ENCODE data around the gene BNIP2.
"Not testable (repeated sequence)": the region's sequence is repeated elsewhere in the genome, so short reads cannot be mapped to it uniquely, and the experiment has no call there.

BNIP2 gene

GRCh38 chr15:59699810-59700431 lies 10.8 kb upstream of the BNIP2 start:
- H3K4me1 Mint-ChIP-seq = no peaks in the 10 kb centered on the region
- H3K4me3 Mint-ChIP-seq = no peak overlapping the region
- H3K27ac Mint-ChIP-seq = no peak overlapping the region
- ATAC-seq (no peak), DNase-seq (no peak)
- no peaks in the 10 kb centered on the region for H3K9me3 Mint-ChIP-seq
- no peaks in the 10 kb centered on the region for H3K27me3 Mint-ChIP-seq
- no peaks in the 10 kb centered on the region for H3K36me3 Mint-ChIP-seq (ENCODE audit: low read depth)

- not testable (repeated sequence) for H3K27me3 Mint-ChIP-seq; ATAC-seq; DNase-seq; H3K27ac Mint-ChIP-seq; H3K4me1 Mint-ChIP-seq; H3K4me3 Mint-ChIP-seq; H3K9me3 Mint-ChIP-seq; H3K36me3 Mint-ChIP-seq (ENCODE audit: low read depth)
These were observed 8.9 kb upstream of the BNIP2 start for GRCh38 chr15:59698065-59698464.

GRCh38 chr15:59696332-59696731 lies 7.2 kb upstream of the BNIP2 start:
- no peak for DNase-seq
- Mint-ChIP-seq H3K9me3 (no peaks in the 10 kb centered on the region), H3K27ac (no peak overlapping the region), H3K27me3 (no peaks in the 10 kb centered on the region), H3K4me3 (no peak overlapping the region), H3K36me3 (ENCODE audit: low read depth) (no peaks in the 10 kb centered on the region), H3K4me1 (no peaks in the 10 kb centered on the region)
- ATAC-seq = no peak

DNA sequence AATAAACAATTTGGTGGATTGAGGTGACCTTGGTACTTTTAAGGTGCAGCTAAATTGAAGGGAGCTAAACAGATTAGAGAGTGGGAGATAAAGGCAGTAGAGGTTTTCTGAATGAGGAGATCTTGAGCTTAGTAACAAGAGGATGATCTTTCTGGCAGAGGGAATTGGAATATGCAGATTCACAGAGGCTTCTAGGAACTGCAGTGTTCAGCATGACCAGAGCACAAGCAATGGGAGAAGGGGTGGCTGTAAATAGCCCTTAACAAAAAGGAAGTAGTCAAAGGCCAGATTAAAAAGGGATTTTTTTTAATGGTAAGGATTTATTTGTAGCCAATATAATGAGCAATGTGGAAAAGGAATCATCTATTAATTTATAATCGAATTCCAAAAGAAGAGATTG lies 5.7 kb upstream of the BNIP2 start:
- H3K27ac Mint-ChIP-seq = no peak overlapping the region

GRCh38 chr15:59691194-59691805 lies 2.2 kb upstream of the BNIP2 start:
- no peaks in the 10 kb centered on the region for H3K27me3 Mint-ChIP-seq
- peaks cover 30% of the 10 kb centered on the region for H3K4me1 Mint-ChIP-seq
- H3K27ac Mint-ChIP-seq = peak overlapping the region; percentile 40
- peak; percentile 36 for DNase-seq
- no peak overlapping the region for H3K4me3 Mint-ChIP-seq
- H3K36me3 Mint-ChIP-seq (ENCODE audit: low read depth) = peaks cover 13% of the 10 kb centered on the region
- no peaks in the 10 kb centered on the region for H3K9me3 Mint-ChIP-seq
- ATAC-seq = no peak

More for the DNA sequence above, 5.7 kb upstream of the BNIP2 start:
- H3K36me3 Mint-ChIP-seq (ENCODE audit: low read depth) = no peaks in the 10 kb centered on the region
- DNase-seq (no peak), ATAC-seq (no peak)
- no peaks in the 10 kb centered on the region for H3K9me3 Mint-ChIP-seq
- no peak overlapping the region for H3K4me3 Mint-ChIP-seq
- peaks cover 10% of the 10 kb centered on the region for H3K4me1 Mint-ChIP-seq
- no peaks in the 10 kb centered on the region for H3K27me3 Mint-ChIP-seq

DNA sequence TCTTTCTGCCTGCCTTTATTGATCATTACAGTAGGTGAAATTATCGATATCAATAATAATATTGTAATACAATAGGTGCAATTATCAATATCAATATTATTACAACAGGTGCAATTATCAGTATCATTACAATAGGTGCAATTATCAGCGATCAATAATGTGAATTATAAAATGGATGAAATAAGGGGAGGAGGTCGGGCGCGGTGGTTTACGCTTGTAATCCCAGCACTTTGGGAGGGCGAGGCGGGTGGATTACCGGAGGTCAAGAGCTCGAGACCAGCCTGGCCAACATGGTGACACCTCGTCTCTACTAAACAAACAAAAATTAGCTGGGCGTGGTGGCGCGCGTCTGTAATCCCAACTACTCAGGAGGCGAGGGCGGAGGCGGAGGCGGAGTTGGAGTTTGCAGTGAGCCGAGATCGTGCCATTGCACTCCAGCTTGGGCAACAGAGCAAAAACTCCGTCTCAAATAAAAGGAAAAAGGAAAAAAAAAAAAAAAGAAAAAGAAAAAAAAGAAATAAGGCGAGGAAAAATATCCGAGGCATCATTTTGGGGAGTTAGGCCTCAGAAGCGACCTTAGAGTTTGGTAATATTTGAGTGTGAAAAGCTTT lies 611 bp upstream of the BNIP2 start:
- Mint-ChIP-seq H3K27me3 (no peaks in the 10 kb centered on the region), H3K4me3 (peak overlapping the region; percentile 94), H3K4me1 (peaks cover 43% of the 10 kb centered on the region), H3K36me3 (ENCODE audit: low read depth) (peaks cover 22% of the 10 kb centered on the region), H3K9me3 (no peaks in the 10 kb centered on the region), H3K27ac (peak overlapping the region; percentile 86)
- peak; percentile 62 for DNase-seq
- ATAC-seq = no peak

GRCh38 chr15:59688423-59688781 lies 718 bp downstream of the BNIP2 start:
- no peaks in the 10 kb centered on the region for H3K27me3 Mint-ChIP-seq
- DNase-seq = no peak
- peak overlapping the region; percentile 94 for H3K4me3 Mint-ChIP-seq
- H3K27ac Mint-ChIP-seq = peak overlapping the region; percentile 84
- H3K9me3 Mint-ChIP-seq = no peaks in the 10 kb centered on the region
- peak; percentile 3 for ATAC-seq
- peaks cover 25% of the 10 kb centered on the region for H3K36me3 Mint-ChIP-seq (ENCODE audit: low read depth)
- H3K4me1 Mint-ChIP-seq = peaks cover 53% of the 10 kb centered on the region

GRCh38 chr15:59687836-59688235 lies 1.3 kb downstream of the BNIP2 start:
- DNase-seq = no peak
- no peaks in the 10 kb centered on the region for H3K9me3 Mint-ChIP-seq
- H3K4me3 Mint-ChIP-seq = peak overlapping the region; percentile 94
- H3K27me3 Mint-ChIP-seq = no peaks in the 10 kb centered on the region
- peak overlapping the region; percentile 84 for H3K27ac Mint-ChIP-seq
- peaks cover 57% of the 10 kb centered on the region for H3K4me1 Mint-ChIP-seq
- ATAC-seq = peak; percentile 27
- H3K36me3 Mint-ChIP-seq (ENCODE audit: low read depth) = peaks cover 30% of the 10 kb centered on the region

DNA sequence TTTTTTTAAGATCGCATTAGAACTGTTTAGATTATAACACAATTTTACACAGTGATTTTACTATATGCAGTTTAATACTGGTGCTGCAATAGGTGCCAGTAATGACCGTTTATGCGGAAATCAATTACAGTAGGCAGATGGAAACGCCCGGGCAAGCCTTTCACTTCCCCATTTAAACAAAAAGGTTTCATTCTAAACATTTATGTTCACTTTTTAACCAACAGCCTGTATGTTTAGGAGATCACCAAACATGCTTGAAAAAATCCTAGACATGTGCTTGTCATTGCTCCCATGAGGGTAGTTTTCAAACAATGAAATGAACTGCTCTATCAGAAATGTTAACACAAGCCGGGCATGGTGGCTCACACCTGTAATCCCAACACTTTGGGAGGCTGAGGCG lies 2.7 kb downstream of the BNIP2 start:
- DNase-seq (no peak), ATAC-seq (no peak)
- H3K4me1 Mint-ChIP-seq = peaks cover 57% of the 10 kb centered on the region
- H3K36me3 Mint-ChIP-seq (ENCODE audit: low read depth) = peaks cover 34% of the 10 kb centered on the region
- H3K9me3 Mint-ChIP-seq = no peaks in the 10 kb centered on the region
- no peaks in the 10 kb centered on the region for H3K27me3 Mint-ChIP-seq
- H3K27ac Mint-ChIP-seq = peak overlapping the region; percentile 3
- peak overlapping the region; percentile 94 for H3K4me3 Mint-ChIP-seq

GRCh38 chr15:59685737-59686297 lies 3.3 kb downstream of the BNIP2 start:
- peak overlapping the region; percentile 94 for H3K4me3 Mint-ChIP-seq
- DNase-seq (no peak), ATAC-seq (no peak)
- H3K9me3 Mint-ChIP-seq = no peaks in the 10 kb centered on the region
- H3K4me1 Mint-ChIP-seq = peaks cover 53% of the 10 kb centered on the region
- H3K27ac Mint-ChIP-seq = peak overlapping the region; percentile 3
- no peaks in the 10 kb centered on the region for H3K27me3 Mint-ChIP-seq
- peaks cover 37% of the 10 kb centered on the region for H3K36me3 Mint-ChIP-seq (ENCODE audit: low read depth)

- DNase-seq = no peak
- Mint-ChIP-seq H3K36me3 (ENCODE audit: low read depth) (peaks cover 50% of the 10 kb centered on the region), H3K27me3 (no peaks in the 10 kb centered on the region), H3K4me3 (no peak overlapping the region), H3K4me1 (peaks cover 30% of the 10 kb centered on the region), H3K27ac (no peak overlapping the region), H3K9me3 (no peaks in the 10 kb centered on the region)
- ATAC-seq = no peak
These were observed 8.2 kb downstream of the BNIP2 start for GRCh38 chr15:59680870-59681269.

DNA sequence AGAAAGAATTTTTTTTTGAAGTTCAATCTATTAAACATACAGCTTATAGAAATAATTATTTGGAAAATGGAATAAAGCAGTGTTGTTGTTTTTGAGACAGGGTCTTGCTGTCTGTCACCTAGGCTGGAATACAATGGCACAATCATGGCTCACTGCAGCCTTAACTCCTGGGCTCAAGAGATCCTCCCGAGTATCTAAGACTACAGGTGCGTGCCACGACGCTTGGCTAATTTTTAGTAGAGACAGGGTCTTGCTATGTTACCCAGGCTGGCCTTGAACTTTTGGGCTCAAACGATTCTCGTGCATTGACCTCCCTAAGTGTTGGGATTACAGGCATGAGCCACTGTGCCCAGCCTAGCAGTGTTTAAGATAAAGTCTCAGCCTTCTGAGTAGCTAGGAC lies 8.8 kb downstream of the BNIP2 start:
- Mint-ChIP-seq H3K27me3 (no peaks in the 10 kb centered on the region), H3K27ac (no peak overlapping the region), H3K4me3 (no peak overlapping the region), H3K36me3 (ENCODE audit: low read depth) (peaks cover 48% of the 10 kb centered on the region), H3K4me1 (peaks cover 25% of the 10 kb centered on the region), H3K9me3 (no peaks in the 10 kb centered on the region)
- ATAC-seq (no peak), DNase-seq (no peak)

DNA sequence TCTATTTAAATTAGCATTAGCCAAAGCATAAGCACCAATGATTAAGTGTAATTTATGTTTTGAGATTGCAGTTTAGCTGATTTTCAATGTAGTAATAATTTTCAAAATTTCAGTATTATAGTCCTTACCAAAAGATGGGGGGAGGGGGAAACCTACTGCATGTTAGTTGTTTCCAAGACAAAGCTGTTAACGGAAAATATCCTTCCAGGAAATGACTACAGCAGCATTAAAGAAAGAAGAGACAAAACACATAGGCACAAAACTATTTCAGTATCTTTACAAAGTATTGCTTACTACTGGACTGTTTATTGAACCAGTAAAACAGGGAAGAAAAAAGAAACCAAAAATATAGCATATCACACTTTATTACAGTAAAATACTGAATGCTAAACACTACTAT lies 10.5 kb downstream of the BNIP2 start:
- peak overlapping the region; percentile 68 for H3K27ac Mint-ChIP-seq
- ATAC-seq (no peak), DNase-seq (no peak)
- H3K27me3 Mint-ChIP-seq = no peaks in the 10 kb centered on the region
- peaks cover 12% of the 10 kb centered on the region for H3K4me1 Mint-ChIP-seq
- H3K4me3 Mint-ChIP-seq = no peak overlapping the region
- no peaks in the 10 kb centered on the region for H3K9me3 Mint-ChIP-seq
- peaks cover 53% of the 10 kb centered on the region for H3K36me3 Mint-ChIP-seq (ENCODE audit: low read depth)

DNA sequence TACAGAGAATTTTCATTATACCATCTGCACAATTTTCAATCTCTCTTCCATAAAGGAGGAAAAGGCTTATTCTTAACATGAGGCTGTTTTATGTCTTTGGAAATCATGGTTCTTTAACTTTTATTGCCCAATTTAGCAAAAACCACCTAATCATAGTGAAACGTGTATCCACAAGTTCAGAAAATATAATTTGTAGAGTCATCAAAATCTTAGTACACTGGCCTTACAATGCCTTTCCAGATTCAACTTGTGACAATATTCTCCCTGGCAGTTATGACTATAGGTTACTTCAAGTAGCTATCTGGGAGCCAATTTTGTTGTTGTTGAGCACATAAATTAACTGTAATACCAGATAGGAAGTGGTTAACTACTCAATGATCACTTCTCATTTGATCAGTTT lies 10.9 kb downstream of the BNIP2 start:
- Mint-ChIP-seq H3K27me3 (no peaks in the 10 kb centered on the region), H3K27ac (no peak overlapping the region), H3K9me3 (no peaks in the 10 kb centered on the region), H3K36me3 (ENCODE audit: low read depth) (peaks cover 53% of the 10 kb centered on the region), H3K4me1 (peaks cover 10% of the 10 kb centered on the region), H3K4me3 (no peak overlapping the region)
- ATAC-seq = no peak
- DNase-seq = no peak

DNA sequence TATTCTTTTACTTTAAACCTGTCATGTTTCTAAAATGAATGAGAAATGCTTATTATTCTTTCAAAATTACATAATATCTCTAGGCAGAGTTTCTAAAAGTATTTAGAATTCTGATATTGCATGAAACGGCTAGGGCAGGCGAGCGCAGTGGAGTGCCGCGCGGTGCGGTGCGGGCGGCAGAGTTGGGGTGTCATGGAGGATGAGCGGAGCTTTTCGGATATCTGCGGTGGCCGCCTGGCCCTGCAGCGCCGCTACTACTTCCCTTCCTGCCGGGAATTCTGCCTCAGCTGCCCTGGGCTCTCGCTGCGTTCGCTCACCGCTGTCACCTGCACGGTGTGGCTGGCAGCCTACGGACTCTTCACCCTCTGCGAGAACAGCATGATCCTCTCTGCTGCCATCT lies 12.6 kb downstream of the BNIP2 start:
- Mint-ChIP-seq H3K9me3 (no peaks in the 10 kb centered on the region), H3K4me3 (no peak overlapping the region), H3K36me3 (ENCODE audit: low read depth) (peaks cover 58% of the 10 kb centered on the region), H3K4me1 (peaks cover 7% of the 10 kb centered on the region), H3K27me3 (no peaks in the 10 kb centered on the region), H3K27ac (no peak overlapping the region)
- DNase-seq (no peak), ATAC-seq (no peak)

Measured in activated naive CD8-positive, alpha-beta T cell treated with anti-CD3 and anti-CD28 coated beads, Interleukin-2, amount 50 U/mL, for 24 hours (primary cell).